Measurements from ENCODE around the gene C11orf16. TPM values are rescaled to one million over a fixed set of nuclear protein-coding genes. Genes with fewer than 3 reads are reported as not detected.

The C11orf16 gene
- total RNA-seq, 1 experiment from 2014 or later = not detected

Other genes starting within 250 kb of the C11orf16 start
- 16.7 and 17.7 TPM in 2 replicates for gene AKIP1, start 21.8 kb downstream of the C11orf16 start, total RNA-seq (2021)
- gene ASCL3, start 10.1 kb upstream of the C11orf16 start, total RNA-seq (2021) = not detected in 2 replicates
- 12.0 and 13.4 TPM in 2 replicates for gene TMEM9B, start 31.5 kb upstream of the C11orf16 start, total RNA-seq (2021)
- 1.1 and 2.1 TPM in 2 replicates for gene NRIP3, start 71.1 kb upstream of the C11orf16 start, total RNA-seq (2021)
- gene SCUBE2, start 158.7 kb upstream of the C11orf16 start, total RNA-seq (2021) = not detected in 2 replicates

Measured in PC-9 (cell line).